PC-9 (cell line): Measurements from ENCODE around the gene VWC2. TPM values are rescaled to one million over a fixed set of nuclear protein-coding genes. Genes with fewer than 3 reads are reported as not detected.

Experiments
- BruUV-seq: library from RNA; stranded (reverse); fragments of 400-500 nt; replicated peaks from 2 replicates; lab custom pipeline; 2021; lab: Mats Ljungman, UMichigan
- CTCF ChIA-PET: fragments of 300-600 bp; sonication (Branson Sonifier 250); formaldehyde crosslinking; loops from one replicate; lab custom pipeline; 2022; ENCODE audit warnings: antibody characterized with exemption; lab: Charles Lee
- POLR2A ChIA-PET: fragments of 300-600 bp; sonication (Branson Sonifier 250); formaldehyde crosslinking; loops from one replicate; lab custom pipeline; 2022; ENCODE audit warnings: antibody characterized with exemption; ENCODE audit not compliant: unreplicated experiment; lab: Charles Lee
- DNase-seq, 2 experiments: peaks; one replicate each; pipeline versions ENCODE4 v3.0.0 to v3.0.0-alpha.2; 2015 to 2022; ENCODE audit warnings: mixed read lengths in 1 of 2
- H2AFZ ChIP-seq: fragments of 200-600 bp; sonication (generic); 2 replicates; pipeline ENCODE4 v1.8.1; 2017; ENCODE audit warnings: antibody characterized with exemption
- H3F3A ChIP-seq: fragments of 200-600 bp; sonication (generic); 2 replicates; pipeline ENCODE4 v1.8.1; 2017; ENCODE audit warnings: antibody characterized with exemption, mild to moderate bottlenecking, low read depth; ENCODE audit not compliant: insufficient read depth
- H3K27ac ChIP-seq: fragments of 200-600 bp; sonication (generic); 2 replicates; pipeline ENCODE4 v1.6.1; 2016; ENCODE audit warnings: mixed run types
- H3K27me3 ChIP-seq: fragments of 200-600 bp; sonication (generic); 2 replicates; pipeline ENCODE4 v1.6.1; 2016; ENCODE audit warnings: low read depth, mixed run types; ENCODE audit not compliant: insufficient read depth
- H3K36me3 ChIP-seq: fragments of 200-600 bp; sonication (generic); 2 replicates; pipeline ENCODE4 v1.6.1; 2016; ENCODE audit warnings: low read depth, mixed run types
- H3K4me1 ChIP-seq: fragments of 200-600 bp; sonication (generic); replicated peaks from 2 replicates; pipeline ENCODE4 v1.6.1; 2016; ENCODE audit warnings: mixed run types; ENCODE audit not compliant: insufficient read depth
- H3K4me2 ChIP-seq: fragments of 200-600 bp; sonication (generic); 2 replicates; pipeline ENCODE4 v1.6.1; 2017; ENCODE audit warnings: mixed run types
- H3K4me3 ChIP-seq: fragments of 200-600 bp; sonication (generic); 2 replicates; pipeline ENCODE4 v1.6.1; 2016; ENCODE audit warnings: mixed run types
- H3K79me2 ChIP-seq: fragments of 200-600 bp; sonication (generic); 2 replicates; pipeline ENCODE4 v1.6.1; 2017; ENCODE audit warnings: low read depth, mixed run types
- H3K9me2 ChIP-seq: fragments of 200-600 bp; sonication (generic); 2 replicates; pipeline ENCODE4 v1.8.1; 2017; ENCODE audit warnings: mild to moderate bottlenecking; ENCODE audit not compliant: insufficient read depth
- H3K9me3 ChIP-seq: fragments of 200-600 bp; sonication (generic); 2 replicates; pipeline ENCODE4 v1.8.1; 2016; ENCODE audit warnings: low read depth; ENCODE audit not compliant: insufficient read depth
- H4K20me1 ChIP-seq: fragments of 200-600 bp; sonication (generic); 2 replicates; pipeline ENCODE4 v1.8.1; 2017; ENCODE audit not compliant: insufficient read depth
- CTCF ChIP-seq: fragments of 200-600 bp; sonication (generic); conservative IDR thresholded peaks from 2 replicates; pipeline ENCODE4 v1.6.1; 2017; ENCODE audit warnings: mixed run types, antibody characterized with exemption, mild to moderate bottlenecking, moderate library complexity
- EZH2 ChIP-seq: fragments of 200-600 bp; sonication (generic); IDR thresholded peaks from 2 replicates; pipeline ENCODE4 v1.8.0; 2017; ENCODE audit warnings: antibody characterized with exemption, low read depth
- intact Hi-C: fragments of 100-400 bp; cut with micrococcal nuclease; formaldehyde crosslinking; loops from one replicate; pipeline ENCODE4 v1.10.0; 2022; ENCODE audit not compliant: unreplicated experiment
- total RNA-seq: library from RNA; stranded (reverse); gene quantifications from 2 replicates; pipeline ENCODE4 v1.2.3, GENCODE V29; 2021

The VWC2 gene
- total RNA-seq, 1 experiment from 2014 or later: not detected

- H3K4me3 ChIP-seq: no peak overlapping the region
- no peak for DNase-seq
- intact Hi-C loops: no loop called here
- H3K36me3 ChIP-seq: no peaks in the 10 kb centered on the region
- no peak overlapping the region for H3K4me2 ChIP-seq
- no peak overlapping the region for H2AFZ ChIP-seq
- no peaks in the 10 kb centered on the region for H3K4me1 ChIP-seq
- H3K9me2 ChIP-seq: no peaks in the 10 kb centered on the region
- H3K9me3 ChIP-seq: no peaks in the 10 kb centered on the region
- H3K27ac ChIP-seq: no peak overlapping the region
- POLR2A ChIA-PET: no interaction called here
- CTCF ChIA-PET: no interaction called here
- no peaks in the 10 kb centered on the region for H4K20me1 ChIP-seq
- TF ChIP-seq EZH2 (no peak), CTCF (no peak)
- H3K79me2 ChIP-seq: no peaks in the 10 kb centered on the region
- no peaks in the 10 kb centered on the region for H3F3A ChIP-seq
- peaks cover 16% of the 10 kb centered on the region; the same call in 1 of the 2 replicates for H3K27me3 ChIP-seq
- BruUV-seq: no TSS peak
These were observed 105.2 kb downstream of the VWC2 start for GRCh38 chr7:49878627-49879026.

- H3K4me1 ChIP-seq: no peaks in the 10 kb centered on the region
- H3K27me3 ChIP-seq: peaks cover 51% of the 10 kb centered on the region
- H2AFZ ChIP-seq: no peak overlapping the region
- CTCF ChIA-PET: no interaction called here
- no TSS peak for BruUV-seq
- H3K4me3 ChIP-seq: no peak overlapping the region
- intact Hi-C loops: no loop called here
- no peaks in the 10 kb centered on the region for H3K79me2 ChIP-seq
- no peak for TF ChIP-seq CTCF
- no peak for TF ChIP-seq EZH2
- H3K4me2 ChIP-seq: no peak overlapping the region
- no peaks in the 10 kb centered on the region for H3K36me3 ChIP-seq
- H3F3A ChIP-seq: no peaks in the 10 kb centered on the region; the same call in 1 of the 2 replicates
- H3K9me2 ChIP-seq: no peaks in the 10 kb centered on the region
- no peaks in the 10 kb centered on the region for H3K9me3 ChIP-seq
- H4K20me1 ChIP-seq: no peaks in the 10 kb centered on the region
- DNase-seq: no peak
- POLR2A ChIA-PET: no interaction called here
- no peak overlapping the region for H3K27ac ChIP-seq
These were observed 110.5 kb downstream of the VWC2 start for GRCh38 chr7:49883933-49884332.

- H3K79me2 ChIP-seq: no peaks in the 10 kb centered on the region
- CTCF ChIA-PET: no interaction called here
- H3F3A ChIP-seq: no peaks in the 10 kb centered on the region; the same call in 1 of the 2 replicates
- H3K9me2 ChIP-seq: no peaks in the 10 kb centered on the region
- no peaks in the 10 kb centered on the region for H3K9me3 ChIP-seq
- H3K27me3 ChIP-seq: peaks cover 52% of the 10 kb centered on the region
- BruUV-seq: no TSS peak
- no peak overlapping the region for H3K4me2 ChIP-seq
- H2AFZ ChIP-seq: peak overlapping the region; percentile 26; the same call in 1 of the 2 replicates
- POLR2A ChIA-PET: no interaction called here
- no peak for TF ChIP-seq CTCF
- no peak for TF ChIP-seq EZH2
- intact Hi-C loops: no loop called here
- no peaks in the 10 kb centered on the region for H4K20me1 ChIP-seq
- no peak for DNase-seq
- no peak overlapping the region for H3K4me3 ChIP-seq
- H3K27ac ChIP-seq: no peak overlapping the region
- no peaks in the 10 kb centered on the region for H3K4me1 ChIP-seq
- H3K36me3 ChIP-seq: no peaks in the 10 kb centered on the region
These were observed 112.3 kb downstream of the VWC2 start for GRCh38 chr7:49885593-49886285.
